ENCODE measurements around the gene PPID. TPM values are rescaled to one million over a fixed set of nuclear protein-coding genes. Genes with fewer than 3 reads are reported as not detected.

Gene PPID
- total RNA-seq (10 to 100 TPM; 16.5 to 31.5 (median 18.4) TPM), polyA plus RNA-seq (10 to 100 TPM; 14.3 to 24.1 (median 22.5) TPM)
- long read RNA-seq, donor 1, transcript PPID-201 (10 exons, 1,823 nt): major isoform, 10 of 10 reads
- long read RNA-seq, donor 1, partial matches to known transcripts: 0 of 10 reads
- long read RNA-seq, donor 1, other reads (novel, unspliced or antisense): 0 of 10 reads
- long read RNA-seq, donor 2, transcript PPID-201 (10 exons, 1,823 nt): major isoform, 8 of 8 reads
- long read RNA-seq, donor 2, partial matches to known transcripts: 0 of 8 reads
- long read RNA-seq, donor 2, other reads (novel, unspliced or antisense): 0 of 8 reads

GRCh38 chr4:158722917-158723793 lies at the start of gene PPID:
PPID (minus strand) TSS chr4:158723396; CDS start chr4:158723288, 108 bp downstream.
- peaks cover 0 to 33% (median 21%) of the 10 kb centered on the region in 6 donors for H3K36me3 ChIP-seq

GRCh38 chr4:158771776-158772175 lies 48.6 kb upstream of the PPID start:
- TF ChIP-seq POLR2AphosphoS5 (IDR thresholded peaks at IDR 0.05) (no peak), POLR2A (IDR thresholded peaks at IDR 0.05) (no peak), CTCF (IDR thresholded peaks at IDR 0.05 in 8 of 11, conservative IDR thresholded peaks at IDR 0.05 in 3 of 11) (no peak)
- H3K27ac ChIP-seq: peak overlapping the region in 6 of 8 donors; percentile 24 to 66 (median 52)
- no peak for DNase-seq
- peaks cover 0 to 76% (median 36%) of the 10 kb centered on the region in 6 donors for H3K4me1 ChIP-seq
- H3K27me3 ChIP-seq (replicated peaks in 1 of 7): peaks cover 0 to 41% (median 0%) of the 10 kb centered on the region in 7 donors
- WGBS, 5 donors: 42 to 72% (median 68%) methylated on average over 2 of the region's 2 CpGs
- no peak overlapping the region for H3K4me3 ChIP-seq
- H3K36me3 ChIP-seq: no peaks in the 10 kb centered on the region
- H3K9me3 ChIP-seq: no peaks in the 10 kb centered on the region
- intact Hi-C loops (cut with DNase I; ENCODE audit: low total_unique reads): no loop called here

More at GRCh38 chr4:158722917-158723793, at the start of gene PPID:
- H3K27me3 ChIP-seq (replicated peaks in 1 of 7): peaks cover 0 to 13% (median 0%) of the 10 kb centered on the region in 7 donors
- WGBS, 5 donors: 0 to 1% (median 0%) methylated on average over 61 to 65 of the region's 65 CpGs
- peak within 1 kb of the TSS; percentile 61 to 86 (median 78) for H3K4me3 ChIP-seq
- peak within 1 kb of the TSS; percentile 87 to 94 (median 91) for H3K27ac ChIP-seq
- intact Hi-C loops (cut with DNase I; ENCODE audit: low total_unique reads): loop anchor here (10.0 kb wide), 1 partner anchor 452 kb away; no protein-coding TSS in a partner anchor
- H3K4me1 ChIP-seq: peaks cover 9 to 27% (median 17%) of the 10 kb centered on the region in 6 donors
- H3K9me3 ChIP-seq: no peaks in the 10 kb centered on the region
- peak; percentile 96 for DNase-seq
- TF ChIP-seq CTCF (IDR thresholded peaks at IDR 0.05 in 8 of 11, conservative IDR thresholded peaks at IDR 0.05 in 3 of 11) (peak in 1 of 11 experiments; percentile 22), POLR2A (IDR thresholded peaks at IDR 0.05) (no peak), POLR2AphosphoS5 (IDR thresholded peaks at IDR 0.05) (peak; percentile 89 to 94 (median 90))

- intact Hi-C loops (cut with DNase I; ENCODE audit: low total_unique reads): no loop called here
- H3K27me3 ChIP-seq (replicated peaks in 1 of 7): peaks cover 0 to 33% (median 0%) of the 10 kb centered on the region in 7 donors
- no peak for TF ChIP-seq POLR2AphosphoS5 (IDR thresholded peaks at IDR 0.05)
- H3K9me3 ChIP-seq: no peaks in the 10 kb centered on the region
- H3K36me3 ChIP-seq: no peaks in the 10 kb centered on the region
- H3K4me1 ChIP-seq: peaks cover 0 to 75% (median 38%) of the 10 kb centered on the region in 6 donors
- H3K27ac ChIP-seq: no peak overlapping the region
- H3K4me3 ChIP-seq: peak overlapping the region in 1 of 8 donors; percentile 28
- no peak for DNase-seq
- 90 to 97% (median 92%) methylated on average over 5 of the region's 5 CpGs for WGBS, 5 donors
Measured at GRCh38 chr4:158770671-158771070, 47.5 kb upstream of the PPID start.

- Histone ChIP-seq H3K27ac (peak overlapping the region; percentile 48 to 87 (median 85)), H3K9me3 (no peaks in the 10 kb centered on the region), H3K4me1 (peaks cover 0 to 66% (median 38%) of the 10 kb centered on the region in 6 donors), H3K4me3 (peak overlapping the region; percentile 62 to 84 (median 69)), H3K36me3 (no peaks in the 10 kb centered on the region), H3K27me3 (replicated peaks in 1 of 7) (peaks cover 0 to 37% (median 0%) of the 10 kb centered on the region in 7 donors)
- intact Hi-C loops (cut with DNase I; ENCODE audit: low total_unique reads): no loop called here
- 0 to 3% (median 1%) methylated on average over 14 to 49 of the region's 49 CpGs for WGBS, 5 donors
- no peak for TF ChIP-seq POLR2A (IDR thresholded peaks at IDR 0.05)
- peak in 1 of 3 donors; percentile 19 for TF ChIP-seq POLR2AphosphoS5 (IDR thresholded peaks at IDR 0.05)
- DNase-seq: peak; percentile 88
Measured at GRCh38 chr4:158769175-158769921, 46.2 kb upstream of the PPID start.
